GM21360 (cell line): ENCODE measurements around the gene SETD4.
"Not testable (repeated sequence)": the region's sequence is repeated elsewhere in the genome, so short reads cannot be mapped to it uniquely, and the experiment has no call there.

Experiments
- ATAC-seq: cut with Tn5 transposase; IDR thresholded peaks from one replicate; pipeline ENCODE4 v1.9.1; 2021; ENCODE audit warnings: mild to moderate bottlenecking, moderate library complexity; ENCODE audit not compliant: unreplicated experiment

Gene SETD4

GRCh38 chr21:36060159-36060921 is at the start of gene SETD4:
SETD4 (minus strand) TSS chr21:36060526; CDS start chr21:36058888, 1,638 bp downstream.
- peak; percentile 83 for ATAC-seq

- ATAC-seq: no peak
These were observed 49.5 kb upstream of the SETD4 start for GRCh38 chr21:36109868-36110267.

DNA sequence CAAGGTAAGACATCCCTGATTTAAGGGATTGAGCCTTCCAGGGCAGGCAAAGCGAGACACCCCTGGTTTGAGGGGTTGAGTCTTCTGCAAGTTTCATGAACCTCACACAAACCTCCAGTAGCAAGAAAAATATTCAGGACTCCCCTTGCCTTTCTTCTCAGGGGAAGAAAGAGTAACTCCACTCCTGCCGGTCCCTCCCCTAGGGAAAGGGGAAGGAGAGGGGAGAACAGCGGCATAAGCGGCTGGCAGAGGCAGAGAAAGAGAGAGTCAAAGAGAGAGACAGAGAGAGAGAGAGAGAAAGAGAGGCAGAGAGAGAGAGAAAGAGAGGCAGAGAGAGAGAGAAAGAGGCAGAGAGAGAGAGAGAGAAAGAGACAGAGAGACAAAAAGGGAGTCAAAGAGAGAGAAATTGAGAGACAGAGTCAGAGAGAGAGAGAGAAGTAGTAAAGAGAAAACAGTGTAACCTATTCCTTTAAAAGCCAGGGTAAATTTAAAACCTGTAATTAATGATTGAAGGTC is 45.1 kb upstream of the SETD4 start:
- no peak for ATAC-seq

DNA sequence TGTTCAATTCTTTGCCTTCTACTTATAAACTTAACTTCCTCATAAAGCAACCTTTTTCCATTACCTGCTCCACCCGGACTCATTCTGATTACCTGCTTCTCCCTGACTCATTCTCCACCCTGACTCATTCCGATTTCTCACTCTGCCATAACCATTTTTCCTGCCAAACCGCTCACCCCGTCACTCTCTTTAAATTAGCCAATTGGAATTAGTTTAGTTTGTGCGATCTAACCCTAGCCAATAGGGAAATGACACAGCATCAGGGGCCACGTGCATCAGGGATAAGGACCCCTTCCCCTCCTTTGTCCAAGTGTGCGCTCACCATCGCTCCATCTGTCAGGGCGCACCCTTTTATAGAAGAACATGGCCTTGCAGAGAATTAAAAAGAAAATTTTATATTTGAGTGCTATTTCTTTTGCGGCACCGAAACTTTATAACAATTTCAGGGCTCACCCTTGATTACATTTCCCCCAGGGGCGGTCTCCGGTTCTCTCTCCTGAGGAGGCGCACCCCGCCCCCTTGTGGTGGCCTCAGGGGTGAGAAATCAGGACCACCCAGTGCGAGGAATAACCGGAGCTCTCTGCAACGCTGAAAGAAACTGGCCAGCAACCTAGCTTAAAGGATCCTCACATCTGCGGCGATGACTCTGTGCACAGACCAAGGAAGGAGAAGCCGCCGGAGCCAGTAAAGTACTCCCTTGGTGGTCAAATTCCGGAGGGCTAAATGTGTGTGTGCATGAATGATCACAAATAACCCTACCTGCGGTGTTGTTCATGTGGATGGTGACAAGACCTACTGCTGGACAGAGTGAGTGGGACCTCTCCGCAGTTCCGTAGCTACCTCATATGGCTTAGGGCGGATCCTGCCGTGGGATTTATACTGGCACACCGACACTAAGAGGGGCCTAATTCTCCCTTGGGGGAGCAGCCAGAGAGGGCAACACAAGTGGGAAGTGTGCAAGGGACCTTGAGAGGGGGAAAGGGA is 44.3 kb upstream of the SETD4 start:
- no peak for ATAC-seq

- no peak for ATAC-seq
These were observed 43.1 kb upstream of the SETD4 start for GRCh38 chr21:36103434-36103833.

GRCh38 chr21:36100971-36101641 is 40.8 kb upstream of the SETD4 start:
- ATAC-seq: no peak

DNA sequence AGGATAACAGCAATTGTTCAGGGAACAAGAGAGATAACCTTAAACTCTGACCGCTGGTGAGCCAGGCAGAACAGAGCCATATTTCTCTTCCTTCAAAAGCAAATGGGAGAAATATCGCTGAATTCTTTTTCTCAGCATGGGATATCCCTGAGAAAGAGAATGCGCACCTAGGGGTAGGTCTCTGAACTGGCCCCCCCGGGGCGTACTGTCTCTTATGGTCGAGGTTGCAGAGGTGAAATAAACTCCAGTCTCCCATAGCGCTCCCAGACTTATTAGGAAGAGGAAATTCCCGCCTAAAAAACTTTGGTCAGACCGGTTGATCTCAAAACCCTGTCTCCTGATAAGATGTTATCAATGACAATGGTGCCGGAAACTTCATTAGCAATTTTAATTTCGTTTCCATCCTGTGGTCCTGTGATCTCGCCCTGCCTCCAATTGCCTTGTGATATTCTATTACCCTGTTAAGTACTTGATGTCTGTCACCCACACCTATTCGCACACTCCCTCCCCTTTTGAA is 39.4 kb upstream of the SETD4 start:
- ATAC-seq: not testable (repeated sequence)

DNA sequence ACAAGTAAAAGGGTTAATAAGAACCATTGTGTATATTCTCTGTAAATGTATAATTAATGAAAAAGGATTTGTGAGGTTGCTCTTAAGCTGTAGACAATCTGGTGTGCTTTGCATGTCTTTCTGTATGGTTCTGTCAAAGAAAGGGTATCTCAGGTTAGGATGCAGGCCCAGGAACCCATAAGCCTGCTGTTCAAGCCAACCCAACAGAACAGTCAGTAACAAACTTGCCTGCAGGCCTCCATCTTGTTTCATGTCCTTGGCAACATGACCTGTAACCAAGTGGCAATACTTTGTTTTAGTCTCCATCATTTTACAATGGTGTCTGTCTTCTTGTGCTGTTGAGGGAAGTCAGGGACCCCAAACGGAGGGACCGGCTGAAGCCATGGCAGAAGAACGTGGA is 38.7 kb upstream of the SETD4 start:
- ATAC-seq: no peak

GRCh38 chr21:36098182-36098532 is 37.8 kb upstream of the SETD4 start:
- ATAC-seq: no peak

- ATAC-seq: no peak
These were observed 37.3 kb upstream of the SETD4 start for GRCh38 chr21:36097427-36098181.

DNA sequence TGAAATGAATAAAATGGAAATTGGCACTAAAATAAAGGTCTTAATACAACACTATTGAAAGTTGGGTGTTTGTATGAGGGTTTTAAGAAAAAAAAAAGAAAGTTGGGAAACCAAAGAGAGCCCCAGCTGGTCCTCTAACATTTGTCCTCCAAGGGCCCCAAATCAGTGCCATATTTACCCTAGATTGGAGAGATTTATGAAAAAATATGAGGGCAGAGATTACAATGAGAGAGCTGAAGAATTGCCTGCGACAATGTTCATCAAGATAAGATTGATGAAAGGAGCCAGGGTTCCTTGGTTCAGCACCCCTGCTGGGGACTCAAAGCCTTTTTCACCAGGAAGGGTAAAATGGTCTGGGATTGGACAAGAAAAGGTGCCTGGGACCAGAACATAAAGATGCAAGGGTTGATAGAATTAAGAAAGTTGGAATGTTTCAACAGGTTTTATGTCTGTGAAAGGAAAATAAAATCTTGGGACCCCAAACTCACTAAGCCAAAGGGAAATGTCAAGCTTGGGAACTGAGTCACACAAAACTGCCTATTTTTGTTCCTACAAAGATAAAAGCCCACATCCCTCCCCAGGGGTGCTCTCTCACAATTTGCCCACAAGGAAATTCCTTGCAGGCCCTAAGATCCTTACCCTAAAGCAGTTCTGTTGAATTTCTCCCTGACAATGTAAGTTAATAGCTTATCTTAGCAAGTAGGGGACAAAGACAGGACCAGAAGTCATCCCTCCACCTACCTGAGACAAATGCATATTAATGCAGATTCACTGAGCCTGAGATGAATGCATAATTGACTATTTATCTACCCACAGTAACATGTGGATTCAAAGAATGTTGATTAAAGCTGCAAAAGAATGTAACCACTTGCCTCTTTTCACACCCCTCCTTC is 36.3 kb upstream of the SETD4 start:
- ATAC-seq: no peak

- ATAC-seq: no peak
These were observed 33.2 kb upstream of the SETD4 start for GRCh38 chr21:36093512-36093911.

- no peak for ATAC-seq
These were observed 32.4 kb upstream of the SETD4 start for GRCh38 chr21:36092681-36093080.

DNA sequence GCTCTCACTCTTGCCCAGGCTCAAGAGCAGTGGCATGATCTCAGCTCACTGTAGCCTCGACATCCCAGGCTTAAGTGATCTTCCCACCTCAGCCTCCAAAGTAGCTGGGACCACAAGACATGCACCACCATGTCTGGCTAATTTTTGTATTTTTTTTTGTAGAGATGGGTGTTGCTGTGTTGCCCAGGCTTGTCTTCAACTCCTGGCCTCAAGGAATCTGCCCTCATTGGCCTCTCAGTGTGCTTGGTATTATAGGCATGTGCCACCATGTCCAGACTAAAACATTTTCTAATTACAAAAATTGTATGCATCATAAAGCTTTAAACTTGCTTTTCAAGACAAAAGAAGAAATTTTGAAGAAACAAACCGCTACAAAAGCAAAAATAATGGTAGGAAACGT is 29.6 kb upstream of the SETD4 start:
- ATAC-seq: no peak

- no peak for ATAC-seq
These were observed 27.2 kb upstream of the SETD4 start for GRCh38 chr21:36087362-36088138.

DNA sequence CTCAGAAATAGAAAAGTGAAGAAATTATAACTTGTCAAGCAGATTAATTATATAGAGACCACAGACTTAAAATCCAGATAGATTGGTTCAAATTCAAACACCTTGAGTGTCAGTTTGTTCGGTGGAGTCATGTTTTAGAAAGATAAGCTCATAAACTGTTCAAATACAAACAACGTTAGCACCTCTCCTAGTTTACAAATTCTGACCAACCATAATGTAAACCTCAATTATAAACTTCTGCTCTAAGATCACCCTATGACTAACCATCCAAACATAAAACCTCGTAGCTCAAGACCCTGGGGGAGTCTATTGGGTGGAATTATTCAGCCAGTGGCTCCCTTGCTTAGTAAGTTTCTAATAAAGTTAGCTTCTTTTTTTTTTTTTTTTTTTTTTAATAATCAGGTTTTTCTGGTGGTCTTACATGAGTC is 21.9 kb upstream of the SETD4 start:
- ATAC-seq: no peak

- ATAC-seq: no peak
These were observed 20.1 kb upstream of the SETD4 start for GRCh38 chr21:36080386-36080785.

DNA sequence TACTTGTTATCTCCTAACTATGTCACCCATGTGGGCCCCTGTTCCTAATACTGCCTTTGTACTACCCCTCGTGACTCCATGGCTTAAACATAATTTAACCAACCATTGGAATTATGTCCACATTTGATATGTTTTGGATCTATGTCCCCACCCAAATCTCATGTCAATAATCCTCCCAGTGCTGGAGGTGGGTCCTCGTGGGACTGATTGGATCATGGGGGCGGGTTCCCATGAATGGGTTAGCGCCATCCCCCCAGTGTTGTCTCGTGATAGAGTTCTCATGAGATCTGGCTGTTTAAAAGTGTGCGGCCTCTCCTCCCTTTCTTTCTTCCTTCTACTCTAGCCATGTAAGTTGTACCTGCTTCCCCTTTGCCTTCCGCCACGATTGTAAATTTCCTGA is 19.3 kb upstream of the SETD4 start:
- ATAC-seq: no peak
